ENCODE results near the gene BIN2. TPM values are rescaled to one million over a fixed set of nuclear protein-coding genes. Genes with fewer than 3 reads are reported as not detected.

Gene BIN2
- total and polyA plus RNA-seq, 2 of the 13 experiments (the other 11 are each of a cell fraction or from before 2014, with no cell fraction given), result not detected

GRCh38 chr12:51270067-51270950, 53.7 kb downstream of the BIN2 start, which contains the start of gene SMAGP (continued):
- TF ChIP-seq, protein P1, sequence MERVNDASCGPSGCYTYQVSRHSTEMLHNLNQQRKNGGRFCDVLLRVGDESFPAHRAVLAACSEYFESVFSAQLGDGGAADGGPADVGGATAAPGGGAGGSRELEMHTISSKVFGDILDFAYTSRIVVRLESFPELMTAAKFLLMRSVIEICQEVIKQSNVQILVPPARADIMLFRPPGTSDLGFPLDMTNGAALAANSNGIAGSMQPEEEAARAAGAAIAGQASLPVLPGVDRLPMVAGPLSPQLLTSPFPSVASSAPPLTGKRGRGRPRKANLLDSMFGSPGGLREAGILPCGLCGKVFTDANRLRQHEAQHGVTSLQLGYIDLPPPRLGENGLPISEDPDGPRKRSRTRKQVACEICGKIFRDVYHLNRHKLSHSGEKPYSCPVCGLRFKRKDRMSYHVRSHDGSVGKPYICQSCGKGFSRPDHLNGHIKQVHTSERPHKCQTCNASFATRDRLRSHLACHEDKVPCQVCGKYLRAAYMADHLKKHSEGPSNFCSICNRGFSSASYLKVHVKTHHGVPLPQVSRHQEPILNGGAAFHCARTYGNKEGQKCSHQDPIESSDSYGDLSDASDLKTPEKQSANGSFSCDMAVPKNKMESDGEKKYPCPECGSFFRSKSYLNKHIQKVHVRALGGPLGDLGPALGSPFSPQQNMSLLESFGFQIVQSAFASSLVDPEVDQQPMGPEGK (CRISPR knock-in tag; IDR thresholded peaks at IDR 0.05), result peak; percentile 93
- TF ChIP-seq, protein P2, sequence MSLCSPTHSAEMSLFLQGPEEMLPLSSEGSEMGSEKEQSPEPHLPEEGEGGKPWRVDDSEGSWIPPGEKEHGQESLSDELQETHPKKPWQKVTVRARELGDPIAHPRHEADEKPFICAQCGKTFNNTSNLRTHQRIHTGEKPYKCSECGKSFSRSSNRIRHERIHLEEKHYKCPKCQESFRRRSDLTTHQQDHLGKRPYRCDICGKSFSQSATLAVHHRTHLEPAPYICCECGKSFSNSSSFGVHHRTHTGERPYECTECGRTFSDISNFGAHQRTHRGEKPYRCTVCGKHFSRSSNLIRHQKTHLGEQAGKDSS (CRISPR knock-in tag; IDR thresholded peaks at IDR 0.05; ENCODE audit: borderline replicate concordance, low read depth), result 0 out of 2 replicates have a peak, but pooled peaks have one; percentile 53
- TF ChIP-seq ARID5B (CRISPR knock-in tag; IDR thresholded peaks at IDR 0.05) (peak; percentile 50; the same call in 1 of the 2 replicates), MAFF (IDR thresholded peaks at IDR 0.05; ENCODE audit: low read depth, low read length) (no peak), PHF8 (CRISPR knock-in tag; IDR thresholded peaks at IDR 0.05) (peak; percentile 69), ZNF431 (CRISPR knock-in tag; IDR thresholded peaks at IDR 0.05; ENCODE audit: borderline replicate concordance, low read depth) (0 out of 2 replicates have a peak, but pooled peaks have one; percentile 39), ZNF670 (CRISPR knock-in tag; IDR thresholded peaks at IDR 0.05; ENCODE audit: borderline replicate concordance) (0 out of 2 replicates have a peak, but pooled peaks have one; percentile 4), ZC3H13 (CRISPR knock-in tag; IDR thresholded peaks at IDR 0.05) (no peak), ZXDC (CRISPR knock-in tag; IDR thresholded peaks at IDR 0.05) (no peak), DPF2 (CRISPR knock-in tag; IDR thresholded peaks at IDR 0.05; ENCODE audit: borderline replicate concordance, low read depth) (0 out of 2 replicates have a peak, but pooled peaks have one; percentile 44), SRSF1 (optimal IDR thresholded peaks at IDR 0.05; ENCODE audit: low read depth, low read length) (no peak), TFDP1 (CRISPR knock-in tag; IDR thresholded peaks at IDR 0.05; ENCODE audit: borderline replicate concordance) (peak; percentile 60; the same call in 1 of the 2 replicates)
- TF ChIP-seq, protein P3, sequence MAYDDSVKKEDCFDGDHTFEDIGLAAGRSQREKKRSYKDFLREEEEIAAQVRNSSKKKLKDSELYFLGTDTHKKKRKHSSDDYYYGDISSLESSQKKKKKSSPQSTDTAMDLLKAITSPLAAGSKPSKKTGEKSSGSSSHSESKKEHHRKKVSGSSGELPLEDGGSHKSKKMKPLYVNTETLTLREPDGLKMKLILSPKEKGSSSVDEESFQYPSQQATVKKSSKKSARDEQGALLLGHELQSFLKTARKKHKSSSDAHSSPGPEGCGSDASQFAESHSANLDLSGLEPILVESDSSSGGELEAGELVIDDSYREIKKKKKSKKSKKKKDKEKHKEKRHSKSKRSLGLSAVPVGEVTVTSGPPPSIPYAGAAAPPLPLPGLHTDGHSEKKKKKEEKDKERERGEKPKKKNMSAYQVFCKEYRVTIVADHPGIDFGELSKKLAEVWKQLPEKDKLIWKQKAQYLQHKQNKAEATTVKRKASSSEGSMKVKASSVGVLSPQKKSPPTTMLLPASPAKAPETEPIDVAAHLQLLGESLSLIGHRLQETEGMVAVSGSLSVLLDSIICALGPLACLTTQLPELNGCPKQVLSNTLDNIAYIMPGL (CRISPR knock-in tag; IDR thresholded peaks at IDR 0.05; ENCODE audit: borderline replicate concordance in 1 of 2, low read depth in 1 of 2), result 0 out of 4 replicates have a peak, but pooled peaks have one; percentile 42 to 55

Measured in HepG2 (cell line).